HEK293T (cell line): ENCODE data around the gene EGF.

Experiments
- ARNT ChIP-seq: fragments of 450-650 bp; IDR thresholded peaks from 2 replicates; pipeline ENCODE4 v1.6.1; 2017; ENCODE audit warnings: mild to moderate bottlenecking
- BHLHE40 ChIP-seq: fragments of 450-650 bp; IDR thresholded peaks from 2 replicates; pipeline ENCODE4 v1.6.1; 2016; ENCODE audit warnings: mild to moderate bottlenecking, moderate library complexity, borderline replicate concordance
- CTBP1 ChIP-seq: fragments of 450-650 bp; IDR thresholded peaks from 2 replicates; pipeline ENCODE4 v1.6.1; 2016; ENCODE audit warnings: borderline replicate concordance
- ELF4 ChIP-seq: fragments of 450-650 bp; IDR thresholded peaks from 2 replicates; pipeline ENCODE4 v1.6.1; 2017; ENCODE audit warnings: antibody characterized with exemption
- FOXA1 ChIP-seq: fragments of 450-650 bp; IDR thresholded peaks from 2 replicates; pipeline ENCODE4 v1.6.1; 2016; ENCODE audit warnings: mild to moderate bottlenecking
- FOXM1 ChIP-seq: fragments of 450-650 bp; IDR thresholded peaks from 2 replicates; pipeline ENCODE4 v1.6.1; 2017; ENCODE audit warnings: mild to moderate bottlenecking, borderline replicate concordance
- HDGF ChIP-seq: fragments of 450-650 bp; IDR thresholded peaks from 2 replicates; pipeline ENCODE4 v1.6.1; 2017; ENCODE audit warnings: antibody characterized with exemption, borderline replicate concordance
- LEF1 ChIP-seq: fragments of 450-650 bp; IDR thresholded peaks from 2 replicates; pipeline ENCODE4 v1.6.1; 2017; ENCODE audit warnings: mild to moderate bottlenecking, borderline replicate concordance
- SP1 ChIP-seq: fragments of 450-650 bp; IDR thresholded peaks from 2 replicates; pipeline ENCODE4 v1.6.1; 2017
- SUZ12 ChIP-seq: fragments of 450-650 bp; IDR thresholded peaks from 2 replicates; pipeline ENCODE4 v1.6.1; 2016; ENCODE audit warnings: mild to moderate bottlenecking
- TARDBP ChIP-seq: fragments of 450-650 bp; IDR thresholded peaks from 2 replicates; pipeline ENCODE4 v1.6.1; 2016
- ZNF384 ChIP-seq: fragments of 450-650 bp; IDR thresholded peaks from 2 replicates; pipeline ENCODE4 v1.6.1; 2016

GRCh38 chr4:110046588-110047049, 133.9 kb downstream of the EGF start:
- TF ChIP-seq FOXM1: no peak
- TF ChIP-seq SP1: no peak
- no peak for TF ChIP-seq ZNF384
- no peak for TF ChIP-seq LEF1
- TF ChIP-seq HDGF: no peak
- no peak for TF ChIP-seq CTBP1
- TF ChIP-seq TARDBP: no peak
- no peak for TF ChIP-seq BHLHE40
- TF ChIP-seq ELF4: no peak
- no peak for TF ChIP-seq ARNT
- TF ChIP-seq FOXA1: no peak
- no peak for TF ChIP-seq SUZ12
